NOMO-1 treated with dmso at 0.1 percent for 144 hours (cell line): ENCODE data around the gene RAI1.

ENCODE experiments used
- DNase-seq: peaks from one replicate; lab custom pipeline; 2025; ENCODE audit not compliant: unreplicated experiment; lab: John Stamatoyannopoulos, UW

RAI1 gene

GRCh38 chr17:17748604-17749003, 67.3 kb downstream of the RAI1 start:
- DNase-seq = no peak

- peak; percentile 74 for DNase-seq
Measured at GRCh38 chr17:17749025-17749772, 67.9 kb downstream of the RAI1 start.

- no peak for DNase-seq
Measured at GRCh38 chr17:17749921-17750320, 68.7 kb downstream of the RAI1 start.

- peak; percentile 33 for DNase-seq
Measured at GRCh38 chr17:17750881-17751280, 69.6 kb downstream of the RAI1 start.

- peak; percentile 11 for DNase-seq
Measured at GRCh38 chr17:17751489-17752088, 70.3 kb downstream of the RAI1 start.

- peak; percentile 94 for DNase-seq
Measured at GRCh38 chr17:17752089-17752820, 71.0 kb downstream of the RAI1 start.

- no peak for DNase-seq
Measured at GRCh38 chr17:17752821-17753321, 71.6 kb downstream of the RAI1 start.

GRCh38 chr17:17754719-17755686, 73.7 kb downstream of the RAI1 start:
- DNase-seq = no peak

GRCh38 chr17:17755715-17756114, 74.5 kb downstream of the RAI1 start:
- DNase-seq = no peak

- DNase-seq = peak; percentile 13
Measured at GRCh38 chr17:17757391-17757791, 76.1 kb downstream of the RAI1 start.

- DNase-seq = peak; percentile 30
Measured at GRCh38 chr17:17757956-17758845, 76.9 kb downstream of the RAI1 start.

- DNase-seq = no peak
Measured at GRCh38 chr17:17758941-17759563, 77.8 kb downstream of the RAI1 start.

- DNase-seq = no peak
Measured at GRCh38 chr17:17760350-17760749, 79.1 kb downstream of the RAI1 start.

- DNase-seq = no peak
Measured at GRCh38 chr17:17760872-17761550, 79.8 kb downstream of the RAI1 start.

GRCh38 chr17:17761894-17762743, 80.9 kb downstream of the RAI1 start:
- DNase-seq = no peak

- no peak for DNase-seq
Measured at GRCh38 chr17:17762744-17763105, 81.5 kb downstream of the RAI1 start.

GRCh38 chr17:17763136-17763535, 81.9 kb downstream of the RAI1 start:
- DNase-seq = no peak

GRCh38 chr17:17763734-17764133, 82.5 kb downstream of the RAI1 start:
- no peak for DNase-seq
